K562 (cell line): ENCODE data around the gene ZNF618. TPM values are rescaled to one million over a fixed set of nuclear protein-coding genes. Genes with fewer than 3 reads are reported as not detected.

ENCODE experiments used
- ATAC-seq: fragments of 200-7000 bp; cut with Tn5 transposase; 3 replicates; pipeline ENCODE4 v1.9.1; 2020; ENCODE audit warnings: moderate library complexity
- BruUV-seq: library from RNA; stranded (reverse); fragments of 400-500 nt; replicated peaks from 2 replicates; lab custom pipeline; 2021; lab: Mats Ljungman, UMichigan
- CTCF ChIA-PET: fragments of 300-600 bp; formaldehyde crosslinking; extraction: SDS; loops from one replicate; lab custom pipeline; 2021; ENCODE audit warnings: low intra/inter-chr PET ratio; lab: Yijun Ruan, JAX
- POLR2A ChIA-PET: fragments of 300-600, 350-650 bp; sonication (Branson Sonifier 250); formaldehyde crosslinking; extraction: SDS; loops from one replicate; lab custom pipeline; 2021; ENCODE audit warnings: antibody characterized with exemption, inconsistent platforms; lab: Yijun Ruan, JAX
- DNase-seq, 4 experiments: peaks; one replicate each; pipeline versions ENCODE4 v3.0.0 to v3.0.0-alpha.2; 2011 to 2018; ENCODE audit warnings: low spot score in 3 of 4, mixed read lengths in 3 of 4; ENCODE audit errors: extremely low read depth in 1 of 4
- FAIRE-seq: peaks from 2 replicates; lab custom pipeline; 2011; peaks lifted over from hg19 to GRCh38; lab: Jason Lieb, UNC
- H2AFZ ChIP-seq: 2 replicates; pipeline ENCODE4 v1.6.0; 2011; ENCODE audit warnings: low read depth, low read length, control low read depth, inconsistent platforms
- H3K27ac ChIP-seq: fragments of 200-600 bp; 3 replicates; pipeline ENCODE4 v1.8.0; 2011; ENCODE audit warnings: low read depth, mild to moderate bottlenecking, control low read depth, inconsistent platforms, low read length, moderate library complexity, mixed read lengths; ENCODE audit errors: extremely low read depth
- H3K27me3 ChIP-seq, 2 experiments: fragments of 300-600 bp in 1 of 2; 2 replicates in 1 of 2; 3 replicates in 1 of 2; pipeline versions ENCODE4 v1.6.0 to v1.8.0; 2011; ENCODE audit warnings: inconsistent platforms in 2 of 2, low read length in 2 of 2, mild to moderate bottlenecking in 1 of 2, mixed read lengths in 1 of 2, moderate library complexity in 1 of 2; ENCODE audit not compliant: control insufficient read depth in 2 of 2, insufficient read depth in 2 of 2
- H3K36me3 ChIP-seq: fragments of 300-600 bp; 3 replicates; pipeline ENCODE4 v1.8.0; 2011; ENCODE audit warnings: mild to moderate bottlenecking, low read length, inconsistent platforms; ENCODE audit not compliant: control insufficient read depth, insufficient read depth
- H3K4me1 ChIP-seq, 2 experiments: fragments of 200-600 bp in 1 of 2; replicated peaks in 1 of 2; 2 replicates in 1 of 2; 3 replicates in 1 of 2; pipeline versions ENCODE4 v1.5.1 to v1.8.0; 2011; ENCODE audit warnings: inconsistent platforms in 2 of 2, low read length in 2 of 2, mild to moderate bottlenecking in 1 of 2, mixed read lengths in 1 of 2, moderate library complexity in 1 of 2; ENCODE audit not compliant: control insufficient read depth in 2 of 2, insufficient read depth in 2 of 2
- H3K4me2 ChIP-seq: 2 replicates; pipeline ENCODE4 v1.6.1; 2011; ENCODE audit warnings: low read length, control low read depth, inconsistent platforms, mixed read lengths; ENCODE audit not compliant: insufficient read depth
- H3K4me3 ChIP-seq: fragments of 200-600 bp; sonication (generic), shearing (Covaris generic); 2 replicates; pipeline ENCODE4 v1.5.1; 2016; ENCODE audit warnings: control low read depth, inconsistent platforms
- H3K79me2 ChIP-seq: fragments of 200-600 bp; 3 replicates; pipeline ENCODE4 v1.8.0; 2011; ENCODE audit warnings: low read length, inconsistent platforms; ENCODE audit not compliant: control insufficient read depth, insufficient read depth
- H3K9ac ChIP-seq, 2 experiments: 2 replicates each; pipeline versions ENCODE4 v1.6.0 to v1.6.1; 2011; ENCODE audit warnings: low read depth in 2 of 2, low read length in 2 of 2, control low read depth in 1 of 2, inconsistent platforms in 1 of 2, mild to moderate bottlenecking in 1 of 2, mixed read lengths in 1 of 2; ENCODE audit not compliant: insufficient read depth in 1 of 2
- H3K9me1 ChIP-seq: one replicate; pipeline ENCODE4 v1.6.0; 2011; ENCODE audit warnings: inconsistent platforms, mild to moderate bottlenecking, low read length, moderate library complexity; ENCODE audit not compliant: control insufficient read depth, insufficient read depth
- H3K9me3 ChIP-seq: replicated peaks from 2 replicates; pipeline ENCODE4 v1.5.1; 2011; ENCODE audit warnings: low read depth, low read length, inconsistent platforms; ENCODE audit not compliant: control insufficient read depth, insufficient read depth
- H4K20me1 ChIP-seq: replicated peaks from 2 replicates; pipeline ENCODE4 v1.6.1; 2011; ENCODE audit warnings: low read length, inconsistent platforms, mixed read lengths; ENCODE audit not compliant: control insufficient read depth, insufficient read depth
- BHLHE40 ChIP-seq: IDR thresholded peaks from 2 replicates; pipeline ENCODE4 v1.6.1; 2011; ENCODE audit warnings: low read length, improper control_type of control experiment
- CC2D1A ChIP-seq: fragments of 450-650 bp; IDR thresholded peaks from 2 replicates; pipeline ENCODE4 v1.6.1; 2017; ENCODE audit warnings: mild to moderate bottlenecking
- IFI16 ChIP-seq: fragments of 250-450 bp; sonication (Bioruptor Pico); IDR thresholded peaks from 2 replicates; pipeline ENCODE4 v2.1.2; 2022; ENCODE audit warnings: mild to moderate bottlenecking, inconsistent platforms
- POLR3A ChIP-seq: IDR thresholded peaks from 2 replicates; pipeline ENCODE4 v1.6.1; 2011; ENCODE audit warnings: borderline replicate concordance, mild to moderate bottlenecking, moderate library complexity; ENCODE audit not compliant: insufficient read length, insufficient read depth; ENCODE audit errors: extremely low read depth
- ZNF124 ChIP-seq: sonication (generic); formaldehyde crosslinking; IDR thresholded peaks from 2 replicates; pipeline ENCODE4 v1.8.1; 2022; ENCODE audit warnings: missing genetic modification reagents
- WGBS: fragments of 100-300 bp; shearing (Covaris generic); methylation state at CpG from one replicate; pipeline ENCODE4 v1.1.6; 2016; ENCODE audit warnings: low coverage, mixed read lengths; ENCODE audit not compliant: insufficient coverage; ENCODE audit errors: missing lambda C conversion rate; 5-methylcytosine and 5-hydroxymethylcytosine counted together
- in situ Hi-C: fragments of 300-500 bp; cut with MboI; formaldehyde crosslinking; loops from 4 replicates; pipeline ENCODE4 v1.15.0; 2018; ENCODE audit warnings: inconsistent platforms, mixed read lengths
- intact Hi-C: fragments of 100-400 bp; cut with micrococcal nuclease; formaldehyde crosslinking; loops from 2 replicates; pipeline ENCODE4 v1.14.2; 2022
- polyA plus RNA-seq, 8 experiments: library from polyadenylated mRNA; depleted of rRNA in 4 of 8; stranded (reverse) in 5 of 8; unstranded in 3 of 8; fragments of >200 nt; fragmentation: Nextera tagmentation in 2 of 8; fragmentation: Illumina TruSeq in 1 of 8; extraction: Ambion mirVana in 2 of 8; extraction: Trizol in 1 of 8; gene quantifications; 2 replicates each; pipeline versions ENCODE4 v1.2.1 to v1.2.3, GENCODE V29; 2011 to 2014; ENCODE audit warnings: inconsistent platforms in 1 of 8, missing spikeins in 1 of 8
- total RNA-seq, 7 experiments: library from RNA; depleted of rRNA in 6 of 7; stranded (reverse); fragments of >200 nt in 6 of 7; fragmentation: Illumina TruSeq in 2 of 7; extraction: Trizol in 2 of 7; gene quantifications; 2 replicates each; pipeline versions ENCODE4 v1.2.1 to v1.2.3, GENCODE V29; 2011 to 2021; ENCODE audit warnings: low replicate concordance in 1 of 7
- TF ChIP-seq, protein P1 (sequence below), 2 experiments: IDR thresholded peaks; 2 replicates each; pipeline ENCODE4 v1.6.1; 2012; ENCODE audit warnings: improper control_type of control experiment in 2 of 2, low read depth in 2 of 2, low read length in 2 of 2, borderline replicate concordance in 1 of 2
- TF ChIP-seq, protein P2 (sequence below): fragments of 250-450 bp; sonication (Bioruptor Pico); IDR thresholded peaks from 2 replicates; pipeline ENCODE4 v1.5.0; 2021

The ZNF618 gene
- total and polyA plus RNA-seq, 9 of the 15 experiments (the other 6 are each of a cell fraction or from before 2014, with no cell fraction given): 0.08 to 13.7 (median 3.4) TPM

DNA sequence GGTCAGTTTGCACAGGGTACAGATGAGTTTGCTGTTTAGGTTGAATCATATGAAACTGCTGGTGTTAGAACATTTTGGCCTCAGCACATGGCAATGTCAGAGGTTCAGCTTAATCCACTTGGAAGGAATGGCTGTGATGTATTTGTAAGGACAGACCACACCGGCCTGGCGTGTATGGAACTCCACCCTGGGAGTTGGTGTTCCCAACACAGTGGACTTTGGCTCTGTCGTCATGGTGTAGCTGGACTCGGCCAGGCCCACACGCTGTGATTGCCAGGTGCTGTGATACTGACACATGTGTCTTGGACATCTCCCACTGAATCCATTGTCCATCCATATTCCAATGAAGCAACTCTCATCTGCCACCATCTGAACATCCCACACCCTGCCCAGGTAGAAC is 90.3 kb downstream of the ZNF618 start (continued):
- TF ChIP-seq, protein P1, sequence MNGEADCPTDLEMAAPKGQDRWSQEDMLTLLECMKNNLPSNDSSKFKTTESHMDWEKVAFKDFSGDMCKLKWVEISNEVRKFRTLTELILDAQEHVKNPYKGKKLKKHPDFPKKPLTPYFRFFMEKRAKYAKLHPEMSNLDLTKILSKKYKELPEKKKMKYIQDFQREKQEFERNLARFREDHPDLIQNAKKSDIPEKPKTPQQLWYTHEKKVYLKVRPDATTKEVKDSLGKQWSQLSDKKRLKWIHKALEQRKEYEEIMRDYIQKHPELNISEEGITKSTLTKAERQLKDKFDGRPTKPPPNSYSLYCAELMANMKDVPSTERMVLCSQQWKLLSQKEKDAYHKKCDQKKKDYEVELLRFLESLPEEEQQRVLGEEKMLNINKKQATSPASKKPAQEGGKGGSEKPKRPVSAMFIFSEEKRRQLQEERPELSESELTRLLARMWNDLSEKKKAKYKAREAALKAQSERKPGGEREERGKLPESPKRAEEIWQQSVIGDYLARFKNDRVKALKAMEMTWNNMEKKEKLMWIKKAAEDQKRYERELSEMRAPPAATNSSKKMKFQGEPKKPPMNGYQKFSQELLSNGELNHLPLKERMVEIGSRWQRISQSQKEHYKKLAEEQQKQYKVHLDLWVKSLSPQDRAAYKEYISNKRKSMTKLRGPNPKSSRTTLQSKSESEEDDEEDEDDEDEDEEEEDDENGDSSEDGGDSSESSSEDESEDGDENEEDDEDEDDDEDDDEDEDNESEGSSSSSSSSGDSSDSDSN (IDR thresholded peaks at IDR 0.05; ENCODE audit: borderline replicate concordance in 1 of 2, low read depth in 2 of 2, low read length in 2 of 2): no peak
- no peak for TF ChIP-seq IFI16 (CRISPR knock-in tag)
- no peak for TF ChIP-seq POLR3A
- TF ChIP-seq, all 486 proteins: peak for 0

DNA sequence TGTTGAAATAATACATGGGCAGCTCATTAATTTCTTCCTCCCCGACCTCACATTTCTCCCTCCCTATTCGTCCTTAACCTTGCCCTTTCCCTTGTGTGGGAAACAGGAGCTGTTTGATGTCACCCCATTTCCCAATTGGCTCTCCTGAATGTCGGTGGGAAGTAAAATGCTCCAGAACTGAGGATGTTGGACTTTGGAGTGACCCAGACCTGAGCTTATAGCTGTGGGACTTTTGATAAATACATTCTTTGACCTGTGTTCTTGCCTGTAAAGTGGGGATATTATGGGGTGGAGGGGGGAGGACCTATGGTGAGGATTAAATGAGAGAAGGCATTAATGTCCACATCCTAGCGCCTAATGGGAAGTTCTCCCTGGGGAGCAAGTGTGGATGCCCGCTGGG is 91.3 kb downstream of the ZNF618 start:
- Histone ChIP-seq H3K27ac (no peak overlapping the region), H3K27me3 (no peaks in the 10 kb centered on the region), H3K4me1 (no peaks in the 10 kb centered on the region), H4K20me1 (no peaks in the 10 kb centered on the region), H3K4me2 (no peak overlapping the region), H3K9me1 (no peaks in the 10 kb centered on the region), H3K4me3 (no peak overlapping the region), H2AFZ (no peak overlapping the region), H3K36me3 (no peaks in the 10 kb centered on the region), H3K9ac (no peak overlapping the region), H3K9me3 (no peaks in the 10 kb centered on the region), H3K79me2 (no peaks in the 10 kb centered on the region)
- ATAC-seq: no peak
- CTCF ChIA-PET: no interaction called here
- POLR2A ChIA-PET: interaction anchor here (0.7 kb wide), 1 partner anchor 9 kb away, joined by 4 read pairs; no protein-coding TSS in a partner anchor
- FAIRE-seq: no peak
- DNase-seq: no peak
- WGBS: 38% methylated on average over 5 of the region's 5 CpGs
- no TSS peak for BruUV-seq
- no peak for TF ChIP-seq CC2D1A
- no peak for TF ChIP-seq ZNF124
- TF ChIP-seq, protein P2, sequence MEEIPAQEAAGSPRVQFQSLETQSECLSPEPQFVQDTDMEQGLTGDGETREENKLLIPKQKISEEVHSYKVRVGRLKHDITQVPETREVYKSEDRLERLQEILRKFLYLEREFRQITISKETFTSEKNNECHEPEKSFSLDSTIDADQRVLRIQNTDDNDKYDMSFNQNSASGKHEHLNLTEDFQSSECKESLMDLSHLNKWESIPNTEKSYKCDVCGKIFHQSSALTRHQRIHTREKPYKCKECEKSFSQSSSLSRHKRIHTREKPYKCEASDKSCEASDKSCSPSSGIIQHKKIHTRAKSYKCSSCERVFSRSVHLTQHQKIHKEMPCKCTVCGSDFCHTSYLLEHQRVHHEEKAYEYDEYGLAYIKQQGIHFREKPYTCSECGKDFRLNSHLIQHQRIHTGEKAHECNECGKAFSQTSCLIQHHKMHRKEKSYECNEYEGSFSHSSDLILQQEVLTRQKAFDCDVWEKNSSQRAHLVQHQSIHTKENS (CRISPR knock-in tag): no peak
- no peak for TF ChIP-seq BHLHE40
- intact Hi-C loops: loop anchor here (10.0 kb wide), 1 partner anchor 283 kb away; no protein-coding TSS in a partner anchor
- in situ Hi-C loops: no loop called here
